PFSK-1 (cell line): ENCODE data around the gene GALNT15.

Source experiments
- FOXP2 ChIP-seq: optimal IDR thresholded peaks from 2 replicates; pipeline ENCODE3; 2011; ENCODE audit warnings: borderline replicate concordance, control low read depth, inconsistent platforms; ENCODE audit not compliant: insufficient read depth; ENCODE audit errors: extremely low read length, extremely low read depth
- POLR2AphosphoS5 ChIP-seq: IDR thresholded peaks from 2 replicates; pipeline ENCODE4 v1.6.1; 2012; ENCODE audit warnings: low read depth, mild to moderate bottlenecking, control low read depth, low read length, moderate library complexity
- REST ChIP-seq, 2 experiments: IDR thresholded peaks; 2 replicates each; pipeline versions ENCODE4 v1.6.1 to v1.8.0; 2011 to 2012; ENCODE audit warnings: low read depth in 2 of 2, low read length in 2 of 2, control low read depth in 1 of 2, inconsistent platforms in 1 of 2, mild to moderate bottlenecking in 1 of 2, moderate library complexity in 1 of 2; ENCODE audit not compliant: insufficient read depth in 1 of 2
- SIN3A ChIP-seq: IDR thresholded peaks from 2 replicates; pipeline ENCODE4 v1.6.1; 2012; ENCODE audit warnings: mild to moderate bottlenecking, low read length, moderate library complexity, borderline replicate concordance; ENCODE audit not compliant: insufficient read depth
- TAF1 ChIP-seq: IDR thresholded peaks from 2 replicates; pipeline ENCODE4 v1.6.1; 2012; ENCODE audit warnings: low read length, control low read depth, borderline replicate concordance; ENCODE audit not compliant: insufficient read depth

DNA sequence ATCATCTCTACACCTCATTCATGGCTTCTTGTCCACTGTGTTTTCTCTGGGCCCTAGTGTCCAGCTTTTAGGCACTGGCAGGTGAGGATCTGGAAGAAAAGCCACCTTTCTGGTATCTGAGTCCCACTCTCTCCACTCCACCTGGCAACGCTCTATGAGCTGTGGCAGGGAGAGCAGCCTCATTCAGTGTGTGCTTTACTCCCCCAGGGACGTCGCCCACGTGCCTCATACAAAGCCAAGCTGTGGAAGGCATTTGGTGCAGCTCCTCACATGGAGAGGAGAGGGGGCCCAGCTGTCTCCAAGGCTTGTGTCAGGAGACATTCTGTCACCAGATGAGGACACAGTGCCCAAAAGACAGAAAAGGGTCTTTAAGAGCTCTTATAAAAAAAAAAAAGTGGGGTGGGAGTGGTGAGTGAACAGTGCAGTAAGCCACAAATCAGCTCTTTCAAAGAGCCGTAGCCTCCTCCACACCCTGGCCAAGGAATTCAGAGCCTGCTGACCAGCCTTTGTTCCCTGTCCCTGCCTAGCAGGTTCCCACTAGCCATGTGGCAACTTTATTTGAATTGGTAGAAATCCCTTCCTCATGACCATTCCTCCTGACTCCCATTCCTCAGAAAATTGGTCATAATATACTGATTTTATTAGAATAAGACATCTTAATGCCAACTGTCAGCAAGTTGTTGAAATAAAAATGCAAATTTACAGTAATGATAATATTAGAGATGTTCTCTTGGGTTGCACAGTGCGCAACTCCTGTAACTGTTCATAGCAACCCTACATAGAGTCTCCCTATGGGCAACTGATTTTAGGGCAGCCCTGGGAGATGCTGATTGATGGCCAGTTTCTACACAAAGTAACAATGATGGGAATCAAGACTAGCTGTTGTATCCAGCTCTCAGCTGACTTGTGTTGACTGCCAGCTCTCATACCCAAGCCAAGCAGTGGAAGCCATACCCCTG, 29.5 kb downstream of the GALNT15 start:
- no peak for TF ChIP-seq SIN3A
- no peak for TF ChIP-seq POLR2AphosphoS5
- no peak for TF ChIP-seq TAF1
- no peak for TF ChIP-seq REST (IDR thresholded peaks at IDR 0.05; ENCODE audit: insufficient read depth in 1 of 2, low read depth in 2 of 2, low read length in 2 of 2)
- no peak for TF ChIP-seq FOXP2
